Astrocyte (in vitro differentiated cells and primary cell): ENCODE data around the gene BAZ1A. TPM values are rescaled to one million over a fixed set of nuclear protein-coding genes. Genes with fewer than 3 reads are reported as not detected.

ENCODE experiments used
- DNase-seq: peaks from one replicate; pipeline ENCODE4 v3.0.0-alpha.2; 2010; ENCODE audit warnings: low read depth
- FAIRE-seq: peaks from 2 replicates; lab custom pipeline; 2011; peaks lifted over from hg19 to GRCh38; lab: Jason Lieb, UNC
- H2AFZ ChIP-seq: 2 replicates; pipeline ENCODE4 v1.6.0; 2012; ENCODE audit warnings: low read depth, low read length, inconsistent platforms
- H3K27ac ChIP-seq: 2 replicates; pipeline ENCODE4 v1.5.1; 2011; ENCODE audit warnings: low read depth, low read length, inconsistent platforms
- H3K27me3 ChIP-seq: 2 replicates; pipeline ENCODE4 v1.6.0; 2011; ENCODE audit warnings: low read length, inconsistent platforms; ENCODE audit not compliant: insufficient read depth
- H3K36me3 ChIP-seq: 2 replicates; pipeline ENCODE4 v1.5.1; 2011; ENCODE audit warnings: low read length, inconsistent platforms; ENCODE audit not compliant: insufficient read depth
- H3K4me1 ChIP-seq: 2 replicates; pipeline ENCODE4 v1.5.1; 2011; ENCODE audit warnings: low read length, inconsistent platforms; ENCODE audit not compliant: insufficient read depth
- H3K4me2 ChIP-seq: 2 replicates; pipeline ENCODE4 v1.6.0; 2012; ENCODE audit warnings: low read length, inconsistent platforms
- H3K4me3 ChIP-seq: 2 replicates; pipeline ENCODE4 v1.5.1; 2011; ENCODE audit warnings: low read depth, mild to moderate bottlenecking, low read length, inconsistent platforms; ENCODE audit not compliant: insufficient read depth
- H3K79me2 ChIP-seq: 2 replicates; pipeline ENCODE4 v1.6.0; 2012; ENCODE audit warnings: mild to moderate bottlenecking, low read length, inconsistent platforms; ENCODE audit not compliant: insufficient read depth
- H3K9ac ChIP-seq: 2 replicates; pipeline ENCODE4 v1.6.0; 2012; ENCODE audit warnings: mild to moderate bottlenecking, low read length, inconsistent platforms
- H3K9me3 ChIP-seq: 2 replicates; pipeline ENCODE4 v1.5.1; 2012; ENCODE audit warnings: low read depth, mild to moderate bottlenecking, low read length, inconsistent platforms; ENCODE audit not compliant: insufficient read depth
- H4K20me1 ChIP-seq: 2 replicates; pipeline ENCODE4 v1.6.0; 2012; ENCODE audit warnings: low read length, inconsistent platforms; ENCODE audit not compliant: insufficient read depth
- H3K27ac Mint-ChIP-seq: one replicate; pipeline ENCODE4 v1.8.0; 2021; ENCODE audit warnings: mild to moderate bottlenecking, mixed read lengths; ENCODE audit not compliant: unreplicated experiment
- H3K27me3 Mint-ChIP-seq: one replicate; pipeline ENCODE4 v1.8.0; 2021; ENCODE audit warnings: low read depth, mixed read lengths; ENCODE audit not compliant: unreplicated experiment
- H3K36me3 Mint-ChIP-seq: one replicate; pipeline ENCODE4 v1.8.0; 2021; ENCODE audit warnings: low read depth, mixed read lengths; ENCODE audit not compliant: unreplicated experiment
- H3K4me1 Mint-ChIP-seq: one replicate; pipeline ENCODE4 v1.8.0; 2021; ENCODE audit warnings: low read depth, mixed read lengths; ENCODE audit not compliant: unreplicated experiment
- H3K4me3 Mint-ChIP-seq: one replicate; pipeline ENCODE4 v1.8.0; 2021; ENCODE audit warnings: mild to moderate bottlenecking, moderate library complexity, mixed read lengths; ENCODE audit not compliant: unreplicated experiment
- H3K9me3 Mint-ChIP-seq: one replicate; pipeline ENCODE4 v1.8.0; 2021; ENCODE audit warnings: mild to moderate bottlenecking, mixed read lengths; ENCODE audit not compliant: unreplicated experiment
- CTCF ChIP-seq: IDR thresholded peaks from 2 replicates; pipeline ENCODE4 v1.5.1; 2011; ENCODE audit warnings: low read depth, mild to moderate bottlenecking, inconsistent platforms, low read length, moderate library complexity; ENCODE audit not compliant: insufficient read depth
- EZH2 ChIP-seq: IDR thresholded peaks from 2 replicates; pipeline ENCODE4 v1.6.1; 2012; ENCODE audit warnings: mild to moderate bottlenecking, low read length, inconsistent platforms; ENCODE audit not compliant: insufficient read depth
- total RNA-seq: library from RNA; stranded (reverse); gene quantifications from 2 replicates; pipeline ENCODE4 v1.2.1, GENCODE V29; 2021

BAZ1A gene
- total RNA-seq, 1 donor from 2014 or later: 36.9 TPM

- Histone ChIP-seq H3K4me3 (no peak overlapping the region), H3K36me3 (no peaks in the 10 kb centered on the region), H2AFZ (no peak overlapping the region), H4K20me1 (no peaks in the 10 kb centered on the region), H3K27ac (no peak overlapping the region), H3K27me3 (no peaks in the 10 kb centered on the region), H3K9me3 (no peaks in the 10 kb centered on the region), H3K4me2 (no peak overlapping the region), H3K9ac (no peak overlapping the region), H3K79me2 (no peaks in the 10 kb centered on the region), H3K4me1 (no peaks in the 10 kb centered on the region)
- FAIRE-seq (no peak), DNase-seq (no peak)
- no peaks in the 10 kb centered on the region for H3K27me3 Mint-ChIP-seq
- no peak overlapping the region for H3K27ac Mint-ChIP-seq
- no peak for TF ChIP-seq EZH2
- TF ChIP-seq CTCF: no peak
- H3K4me3 Mint-ChIP-seq: no peak overlapping the region
- H3K36me3 Mint-ChIP-seq: no peaks in the 10 kb centered on the region
- no peaks in the 10 kb centered on the region for H3K9me3 Mint-ChIP-seq
- no peaks in the 10 kb centered on the region for H3K4me1 Mint-ChIP-seq
These were observed 15.8 kb upstream of the BAZ1A start for GRCh38 chr14:34890937-34891336.

GRCh38 chr14:34888186-34888585 lies 13.0 kb upstream of the BAZ1A start:
- Histone ChIP-seq H3K9me3 (no peaks in the 10 kb centered on the region), H3K27me3 (no peaks in the 10 kb centered on the region), H3K9ac (no peak overlapping the region), H3K4me2 (no peak overlapping the region), H2AFZ (no peak overlapping the region), H3K4me3 (no peak overlapping the region), H4K20me1 (no peaks in the 10 kb centered on the region), H3K79me2 (no peaks in the 10 kb centered on the region), H3K27ac (no peak overlapping the region), H3K4me1 (no peaks in the 10 kb centered on the region), H3K36me3 (no peaks in the 10 kb centered on the region)
- no peaks in the 10 kb centered on the region for H3K36me3 Mint-ChIP-seq
- H3K9me3 Mint-ChIP-seq: no peaks in the 10 kb centered on the region
- H3K27me3 Mint-ChIP-seq: no peaks in the 10 kb centered on the region
- no peak for DNase-seq
- no peak overlapping the region for H3K27ac Mint-ChIP-seq
- FAIRE-seq: no peak
- no peaks in the 10 kb centered on the region for H3K4me1 Mint-ChIP-seq
- no peak overlapping the region for H3K4me3 Mint-ChIP-seq
- no peak for TF ChIP-seq EZH2
- TF ChIP-seq CTCF: no peak

GRCh38 chr14:34883954-34884353 lies 8.8 kb upstream of the BAZ1A start:
- Histone ChIP-seq H3K9me3 (no peaks in the 10 kb centered on the region), H4K20me1 (no peaks in the 10 kb centered on the region), H3K36me3 (no peaks in the 10 kb centered on the region), H3K79me2 (no peaks in the 10 kb centered on the region), H3K4me3 (no peak overlapping the region), H3K27ac (no peak overlapping the region), H3K9ac (no peak overlapping the region), H3K4me1 (no peaks in the 10 kb centered on the region), H3K27me3 (no peaks in the 10 kb centered on the region), H3K4me2 (no peak overlapping the region), H2AFZ (no peak overlapping the region)
- TF ChIP-seq CTCF: no peak
- no peak for TF ChIP-seq EZH2
- Mint-ChIP-seq H3K9me3 (no peaks in the 10 kb centered on the region), H3K27ac (no peak overlapping the region), H3K36me3 (no peaks in the 10 kb centered on the region), H3K4me3 (no peak overlapping the region), H3K4me1 (no peaks in the 10 kb centered on the region), H3K27me3 (no peaks in the 10 kb centered on the region)
- DNase-seq (no peak), FAIRE-seq (no peak)
